Endothelial cell (in vitro differentiated cells): ENCODE results near the gene CRELD2. TPM values are rescaled to one million over a fixed set of nuclear protein-coding genes. Genes with fewer than 3 reads are reported as not detected.

Experiments used
- DNase-seq: peaks from one replicate; pipeline ENCODE4 v3.0.0; 2021; ENCODE audit warnings: low spot score
- H3K27ac Mint-ChIP-seq: one replicate; pipeline ENCODE4 v1.8.0; 2021; ENCODE audit warnings: mixed read lengths, inconsistent platforms; ENCODE audit not compliant: unreplicated experiment
- H3K27me3 Mint-ChIP-seq: one replicate; pipeline ENCODE4 v1.8.0; 2021; ENCODE audit warnings: mild to moderate bottlenecking, moderate library complexity, mixed read lengths, inconsistent platforms; ENCODE audit not compliant: unreplicated experiment
- H3K36me3 Mint-ChIP-seq: one replicate; pipeline ENCODE4 v1.8.0; 2021; ENCODE audit warnings: mild to moderate bottlenecking, low read depth, mixed read lengths, inconsistent platforms; ENCODE audit not compliant: unreplicated experiment
- H3K4me1 Mint-ChIP-seq: one replicate; pipeline ENCODE4 v1.8.0; 2021; ENCODE audit warnings: mild to moderate bottlenecking, mixed read lengths, inconsistent platforms; ENCODE audit not compliant: unreplicated experiment
- H3K4me3 Mint-ChIP-seq: one replicate; pipeline ENCODE4 v1.8.0; 2021; ENCODE audit warnings: mild to moderate bottlenecking, mixed read lengths, inconsistent platforms; ENCODE audit not compliant: unreplicated experiment
- H3K9me3 Mint-ChIP-seq: one replicate; pipeline ENCODE4 v1.8.0; 2021; ENCODE audit warnings: mixed read lengths, inconsistent platforms; ENCODE audit not compliant: unreplicated experiment
- CTCF ChIP-seq: fragments of 200-600 bp; sonication (generic); IDR thresholded peaks from one replicate; pipeline ENCODE4 v1.5.0; 2021; ENCODE audit warnings: antibody characterized with exemption; ENCODE audit not compliant: unreplicated experiment
- total RNA-seq: library from RNA; stranded (reverse); fragmentation: NEBNext Ultra II Directional; extraction: Animal tissue kit (Norgen Biotek cat#: 25700); gene quantifications from one replicate; pipeline ENCODE4 v1.2.1, GENCODE V29; 2021; ENCODE audit not compliant: unreplicated experiment

The CRELD2 gene
- total RNA-seq, 1 donor from 2014 or later = 207 TPM

- H3K36me3 Mint-ChIP-seq = peaks cover 20% of the 10 kb centered on the region
- H3K27me3 Mint-ChIP-seq = peaks cover 1% of the 10 kb centered on the region
- H3K4me3 Mint-ChIP-seq = no peak overlapping the region
- no peak overlapping the region for H3K27ac Mint-ChIP-seq
- TF ChIP-seq CTCF = no peak
- H3K4me1 Mint-ChIP-seq = no peaks in the 10 kb centered on the region
- H3K9me3 Mint-ChIP-seq = no peaks in the 10 kb centered on the region
- no peak for DNase-seq
Measured at GRCh38 chr22:49872347-49872746, 46.1 kb upstream of the CRELD2 start.

- Mint-ChIP-seq H3K9me3 (no peaks in the 10 kb centered on the region), H3K4me3 (no peak overlapping the region), H3K36me3 (peaks cover 27% of the 10 kb centered on the region), H3K27ac (no peak overlapping the region), H3K4me1 (no peaks in the 10 kb centered on the region), H3K27me3 (peaks cover 1% of the 10 kb centered on the region)
- no peak for TF ChIP-seq CTCF
- DNase-seq = no peak
Measured at GRCh38 chr22:49873228-49873940, 45.0 kb upstream of the CRELD2 start.

GRCh38 chr22:49877642-49878041 lies 40.8 kb upstream of the CRELD2 start:
- H3K4me3 Mint-ChIP-seq = peak overlapping the region; percentile 37
- H3K27ac Mint-ChIP-seq = no peak overlapping the region
- no peaks in the 10 kb centered on the region for H3K27me3 Mint-ChIP-seq
- TF ChIP-seq CTCF = no peak
- no peak for DNase-seq
- peaks cover 7% of the 10 kb centered on the region for H3K4me1 Mint-ChIP-seq
- H3K9me3 Mint-ChIP-seq = no peaks in the 10 kb centered on the region
- peaks cover 20% of the 10 kb centered on the region for H3K36me3 Mint-ChIP-seq

- no peaks in the 10 kb centered on the region for H3K9me3 Mint-ChIP-seq
- no peak for TF ChIP-seq CTCF
- peaks cover 25% of the 10 kb centered on the region for H3K36me3 Mint-ChIP-seq
- no peak overlapping the region for H3K4me3 Mint-ChIP-seq
- peaks cover 7% of the 10 kb centered on the region for H3K4me1 Mint-ChIP-seq
- DNase-seq = no peak
- no peaks in the 10 kb centered on the region for H3K27me3 Mint-ChIP-seq
- no peak overlapping the region for H3K27ac Mint-ChIP-seq
Measured at GRCh38 chr22:49878206-49878605, 40.2 kb upstream of the CRELD2 start.

GRCh38 chr22:49879871-49880270 lies 38.6 kb upstream of the CRELD2 start:
- Mint-ChIP-seq H3K4me1 (peaks cover 7% of the 10 kb centered on the region), H3K27ac (no peak overlapping the region), H3K4me3 (no peak overlapping the region), H3K27me3 (peaks cover 4% of the 10 kb centered on the region), H3K9me3 (no peaks in the 10 kb centered on the region), H3K36me3 (peaks cover 36% of the 10 kb centered on the region)
- DNase-seq = no peak
- TF ChIP-seq CTCF = no peak
